Glutamatergic neuron (in vitro differentiated cells): ENCODE results near the gene SPRTN. TPM values are rescaled to one million over a fixed set of nuclear protein-coding genes. Genes with fewer than 3 reads are reported as not detected.

ENCODE experiments used
- DNase-seq: peaks from one replicate; pipeline ENCODE4 v3.0.0; 2022
- H3K27ac Mint-ChIP-seq: one replicate; pipeline ENCODE4 v1.8.0; 2020; ENCODE audit warnings: mild to moderate bottlenecking, mixed read lengths, inconsistent platforms; ENCODE audit not compliant: unreplicated experiment
- H3K27me3 Mint-ChIP-seq: one replicate; pipeline ENCODE4 v1.8.0; 2020; ENCODE audit warnings: mild to moderate bottlenecking, moderate library complexity, mixed read lengths, inconsistent platforms; ENCODE audit not compliant: unreplicated experiment
- H3K36me3 Mint-ChIP-seq: one replicate; pipeline ENCODE4 v1.8.0; 2020; ENCODE audit warnings: mild to moderate bottlenecking, mixed read lengths, inconsistent platforms; ENCODE audit not compliant: unreplicated experiment
- H3K4me1 Mint-ChIP-seq: one replicate; pipeline ENCODE4 v1.8.0; 2020; ENCODE audit warnings: mild to moderate bottlenecking, low read depth, mixed read lengths, inconsistent platforms; ENCODE audit not compliant: unreplicated experiment
- H3K4me3 Mint-ChIP-seq: one replicate; pipeline ENCODE4 v1.8.0; 2020; ENCODE audit warnings: mild to moderate bottlenecking, mixed read lengths, inconsistent platforms; ENCODE audit not compliant: unreplicated experiment
- H3K9me3 Mint-ChIP-seq: one replicate; pipeline ENCODE4 v1.8.0; 2020; ENCODE audit warnings: mild to moderate bottlenecking, moderate library complexity, mixed read lengths, inconsistent platforms; ENCODE audit not compliant: unreplicated experiment
- total RNA-seq: library from RNA; stranded (reverse); fragmentation: NEBNext Ultra II Directional; extraction: Animal tissue kit (Norgen Biotek cat#: 25700); gene quantifications from one replicate; pipeline ENCODE4 v1.2.1, GENCODE V29; 2021; ENCODE audit not compliant: unreplicated experiment
- TF ChIP-seq, protein P1 (sequence below): fragments of 200-600 bp; sonication (generic); IDR thresholded peaks from one replicate; pipeline ENCODE4 v1.5.0; 2021; ENCODE audit not compliant: partially characterized antibody, unreplicated experiment

The SPRTN gene
- total RNA-seq, 1 donor from 2014 or later: 21.4 TPM

DNA sequence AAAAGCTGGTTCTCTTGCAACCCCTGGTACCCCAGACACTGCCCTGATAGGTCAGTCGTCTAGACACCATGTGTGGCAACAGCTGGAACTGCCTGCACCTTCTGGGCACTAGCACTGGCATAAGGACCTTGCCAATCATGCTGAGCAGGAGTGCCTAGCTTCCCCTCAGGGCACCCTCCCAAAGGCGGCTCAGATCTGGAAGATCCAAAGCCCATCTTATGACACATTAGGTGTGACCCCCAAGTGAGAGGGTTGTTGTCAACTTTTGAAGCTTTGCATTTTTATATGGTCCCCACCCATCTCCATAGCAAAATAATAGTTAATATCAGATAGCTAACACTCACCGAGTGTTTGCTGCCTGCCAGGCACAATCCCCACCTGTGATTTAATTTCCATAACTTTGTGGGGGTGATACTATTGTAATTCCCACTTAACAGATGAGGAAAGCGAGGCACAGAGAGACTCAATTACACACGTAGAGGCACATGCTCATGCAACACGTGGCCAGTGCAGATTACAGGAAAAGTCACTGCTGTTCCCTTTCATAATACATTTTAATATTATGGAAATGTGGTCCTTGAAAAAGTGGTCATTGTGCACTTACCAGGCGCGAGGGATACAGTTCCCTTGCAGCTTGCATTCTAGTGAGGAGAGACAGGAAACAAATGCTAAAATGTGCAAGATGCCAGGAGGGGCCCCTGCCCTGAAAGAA, 26.2 kb upstream of the SPRTN start:
- H3K4me1 Mint-ChIP-seq: peaks cover 2% of the 10 kb centered on the region
- DNase-seq: no peak
- H3K9me3 Mint-ChIP-seq: peaks cover 3% of the 10 kb centered on the region
- no peak overlapping the region for H3K4me3 Mint-ChIP-seq
- peaks cover 5% of the 10 kb centered on the region for H3K36me3 Mint-ChIP-seq
- TF ChIP-seq, protein P1, sequence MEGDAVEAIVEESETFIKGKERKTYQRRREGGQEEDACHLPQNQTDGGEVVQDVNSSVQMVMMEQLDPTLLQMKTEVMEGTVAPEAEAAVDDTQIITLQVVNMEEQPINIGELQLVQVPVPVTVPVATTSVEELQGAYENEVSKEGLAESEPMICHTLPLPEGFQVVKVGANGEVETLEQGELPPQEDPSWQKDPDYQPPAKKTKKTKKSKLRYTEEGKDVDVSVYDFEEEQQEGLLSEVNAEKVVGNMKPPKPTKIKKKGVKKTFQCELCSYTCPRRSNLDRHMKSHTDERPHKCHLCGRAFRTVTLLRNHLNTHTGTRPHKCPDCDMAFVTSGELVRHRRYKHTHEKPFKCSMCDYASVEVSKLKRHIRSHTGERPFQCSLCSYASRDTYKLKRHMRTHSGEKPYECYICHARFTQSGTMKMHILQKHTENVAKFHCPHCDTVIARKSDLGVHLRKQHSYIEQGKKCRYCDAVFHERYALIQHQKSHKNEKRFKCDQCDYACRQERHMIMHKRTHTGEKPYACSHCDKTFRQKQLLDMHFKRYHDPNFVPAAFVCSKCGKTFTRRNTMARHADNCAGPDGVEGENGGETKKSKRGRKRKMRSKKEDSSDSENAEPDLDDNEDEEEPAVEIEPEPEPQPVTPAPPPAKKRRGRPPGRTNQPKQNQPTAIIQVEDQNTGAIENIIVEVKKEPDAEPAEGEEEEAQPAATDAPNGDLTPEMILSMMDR: no peak
- H3K27me3 Mint-ChIP-seq: no peaks in the 10 kb centered on the region
- no peak overlapping the region for H3K27ac Mint-ChIP-seq

DNA sequence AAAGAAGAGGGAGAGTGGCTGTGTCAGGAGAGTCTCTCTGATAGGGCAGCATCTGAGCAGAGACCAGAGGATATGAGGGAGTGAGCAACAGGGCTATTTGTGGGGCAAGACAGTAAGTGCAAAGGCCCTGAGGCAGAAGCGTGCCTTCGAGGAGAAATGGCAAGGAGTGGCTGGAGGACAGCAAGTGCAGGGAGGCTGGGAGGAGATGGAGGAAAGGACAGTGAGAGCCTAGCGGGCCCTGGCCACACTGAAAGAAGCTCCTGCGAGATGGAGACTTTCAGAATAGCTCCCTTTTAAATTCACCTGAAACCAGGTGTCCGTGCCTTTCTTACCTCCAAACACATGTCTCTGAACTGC, 25.7 kb upstream of the SPRTN start:
- H3K36me3 Mint-ChIP-seq: peaks cover 5% of the 10 kb centered on the region
- H3K4me1 Mint-ChIP-seq: peaks cover 2% of the 10 kb centered on the region
- TF ChIP-seq, protein P1: no peak
- no peak for DNase-seq
- no peak overlapping the region for H3K4me3 Mint-ChIP-seq
- no peaks in the 10 kb centered on the region for H3K27me3 Mint-ChIP-seq
- H3K9me3 Mint-ChIP-seq: peaks cover 3% of the 10 kb centered on the region
- no peak overlapping the region for H3K27ac Mint-ChIP-seq

DNA sequence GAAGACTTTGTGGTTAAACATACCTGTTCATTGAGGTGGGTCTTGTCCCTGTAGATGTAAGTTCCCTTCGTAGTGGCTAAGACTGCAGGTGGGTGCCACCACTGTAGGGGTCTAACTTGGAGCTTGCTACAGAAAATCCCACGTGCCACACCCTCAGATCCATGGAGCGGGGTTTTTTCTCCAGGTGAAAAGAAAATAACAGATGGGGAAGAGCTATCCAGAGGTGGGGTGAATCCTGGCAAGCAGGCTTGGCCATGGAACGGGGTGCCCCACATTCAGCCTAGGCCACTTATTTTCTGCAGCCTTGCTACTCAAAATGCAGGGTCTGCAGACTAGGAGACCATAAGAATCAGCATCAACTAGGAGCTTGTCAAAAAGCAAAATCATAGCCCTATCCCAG, 24.4 kb upstream of the SPRTN start:
- TF ChIP-seq, protein P1: no peak
- no peaks in the 10 kb centered on the region for H3K27me3 Mint-ChIP-seq
- H3K9me3 Mint-ChIP-seq: peaks cover 2% of the 10 kb centered on the region
- DNase-seq: no peak
- no peak overlapping the region for H3K27ac Mint-ChIP-seq
- peaks cover 2% of the 10 kb centered on the region for H3K4me1 Mint-ChIP-seq
- H3K36me3 Mint-ChIP-seq: peaks cover 5% of the 10 kb centered on the region
- no peak overlapping the region for H3K4me3 Mint-ChIP-seq

DNA sequence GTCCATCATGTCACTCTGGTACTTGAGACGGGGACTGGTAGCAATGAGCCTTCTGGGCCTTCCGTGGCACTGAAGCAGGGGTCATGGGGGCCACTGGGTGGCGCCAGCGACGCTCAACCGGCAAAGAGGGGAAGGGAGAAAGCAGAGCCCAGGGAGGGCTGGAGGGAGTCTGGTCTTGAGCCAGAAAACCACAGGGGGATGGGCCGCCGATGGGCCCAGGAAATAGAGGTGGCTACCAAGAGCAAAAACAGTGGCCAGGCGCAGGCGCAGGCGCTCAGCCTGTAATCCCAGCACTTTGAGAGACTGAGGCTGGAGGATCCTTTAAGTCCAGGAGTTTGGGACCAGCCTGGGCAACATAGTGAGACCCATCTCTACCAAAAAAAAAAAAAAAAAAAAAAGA, 22.2 kb upstream of the SPRTN start:
- peak; percentile 38 for DNase-seq
- Mint-ChIP-seq H3K4me1 (peaks cover 2% of the 10 kb centered on the region), H3K36me3 (peaks cover 5% of the 10 kb centered on the region), H3K27ac (no peak overlapping the region), H3K4me3 (no peak overlapping the region), H3K27me3 (no peaks in the 10 kb centered on the region), H3K9me3 (peaks cover 2% of the 10 kb centered on the region)
- TF ChIP-seq, protein P1: no peak

DNA sequence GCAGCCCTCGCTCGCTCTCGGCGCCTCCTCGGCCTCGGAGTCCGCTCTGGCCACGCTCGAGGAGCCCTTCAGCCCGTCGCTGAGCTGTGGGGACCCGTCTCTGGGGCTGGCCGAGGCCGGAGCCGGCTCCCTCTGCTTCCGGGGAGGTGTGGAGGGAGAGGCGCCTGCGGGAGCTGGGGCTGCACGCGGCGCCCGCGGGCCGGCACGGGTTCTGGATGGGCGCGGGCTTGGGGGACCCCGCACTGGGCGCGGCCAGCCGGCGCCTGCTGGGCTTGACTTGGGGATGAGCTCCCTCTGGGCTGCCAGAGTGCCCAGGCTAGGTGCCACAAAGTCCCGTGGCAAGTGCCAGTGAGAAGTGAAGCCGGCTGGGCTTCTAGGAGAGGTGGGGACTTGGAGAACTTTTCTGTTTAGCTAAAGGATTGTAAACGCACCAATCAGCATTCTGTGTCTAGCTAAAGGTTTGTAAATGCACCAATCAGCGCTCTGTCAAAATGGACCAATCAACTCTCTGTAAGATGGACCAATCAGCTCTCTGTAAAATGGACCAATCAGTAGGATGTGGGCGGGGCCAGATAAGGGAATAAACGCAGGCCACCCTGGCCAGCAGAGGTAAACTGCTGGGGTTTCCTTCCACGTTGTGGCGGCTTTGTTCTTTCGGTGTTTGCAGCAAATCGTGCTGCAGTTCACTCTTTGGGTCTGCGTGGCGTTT, 20.6 kb upstream of the SPRTN start:
- Mint-ChIP-seq H3K27me3 (no peaks in the 10 kb centered on the region), H3K36me3 (no peaks in the 10 kb centered on the region), H3K9me3 (peaks cover 2% of the 10 kb centered on the region), H3K4me1 (no peaks in the 10 kb centered on the region), H3K4me3 (no peak overlapping the region), H3K27ac (no peak overlapping the region)
- DNase-seq: no peak
- TF ChIP-seq, protein P1: no peak
